ENCODE data around the gene SYNE1.

- TF ChIP-seq POLR2A (IDR thresholded peaks at IDR 0.05) = no peak
- no peak for TF ChIP-seq CTCF (IDR thresholded peaks at IDR 0.05 in 8 of 11, conservative IDR thresholded peaks at IDR 0.05 in 3 of 11)
These were observed 218.6 kb downstream of the SYNE1 start for GRCh38 chr6:152418551-152418950.
